SK-N-SH treated with all-trans-retinoic acid at 6 μM for 48 hours (cell line): ENCODE results near the gene AMFR.

Experiments
- ATAC-seq: fragments of 200-7000 bp; cut with Tn5 transposase; 3 replicates; pipeline ENCODE4 v1.9.1; 2020; ENCODE audit warnings: mild to moderate bottlenecking, moderate library complexity
- ARNTL ChIP-seq: fragments of 450-650 bp; formaldehyde crosslinking; IDR thresholded peaks from 2 replicates; pipeline ENCODE4 v1.5.0; 2020; ENCODE audit warnings: low read depth, mild to moderate bottlenecking, moderate library complexity, borderline replicate concordance
- BACH2 ChIP-seq: fragments of 250-450 bp; sonication (Bioruptor Pico); IDR thresholded peaks from 2 replicates; pipeline ENCODE4 v1.9.0; 2021; ENCODE audit warnings: mild to moderate bottlenecking, borderline replicate concordance
- CREB5 ChIP-seq: fragments of 250-450 bp; sonication (Bioruptor Pico); IDR thresholded peaks from 2 replicates; pipeline ENCODE4 v1.5.1; 2020; ENCODE audit warnings: low read depth, mild to moderate bottlenecking, moderate library complexity
- CSDC2 ChIP-seq: fragments of 250-450 bp; sonication (Bioruptor Pico); IDR thresholded peaks from 2 replicates; pipeline ENCODE4 v1.5.0; 2020; ENCODE audit warnings: mild to moderate bottlenecking, moderate library complexity
- GLIS3 ChIP-seq: fragments of 250-450 bp; sonication (Bioruptor Pico); IDR thresholded peaks from 2 replicates; pipeline ENCODE4 v1.5.0; 2020; ENCODE audit warnings: mild to moderate bottlenecking, moderate library complexity
- ISL1 ChIP-seq: fragments of 250-450 bp; sonication (Bioruptor Pico); IDR thresholded peaks from 2 replicates; pipeline ENCODE4 v2.1.2; 2022; ENCODE audit warnings: mild to moderate bottlenecking, moderate library complexity
- OSR1 ChIP-seq: fragments of 250-450 bp; sonication (Bioruptor Pico); IDR thresholded peaks from 2 replicates; pipeline ENCODE4 v1.8.0; 2022; ENCODE audit warnings: moderate library complexity, mild to moderate bottlenecking, inconsistent platforms
- PATZ1 ChIP-seq: fragments of 250-450 bp; sonication (Bioruptor Pico); IDR thresholded peaks from 2 replicates; pipeline ENCODE4 v1.8.0; 2020; ENCODE audit warnings: mild to moderate bottlenecking, moderate library complexity, borderline replicate concordance
- POU6F1 ChIP-seq: fragments of 250-450 bp; sonication (Bioruptor Pico); IDR thresholded peaks from 2 replicates; pipeline ENCODE4 v1.8.0; 2021; ENCODE audit warnings: low read depth, mild to moderate bottlenecking, moderate library complexity, borderline replicate concordance
- PPARA ChIP-seq: fragments of 250-450 bp; sonication (Bioruptor Pico); IDR thresholded peaks from 2 replicates; pipeline ENCODE4 v1.5.0; 2020; ENCODE audit warnings: mild to moderate bottlenecking, borderline replicate concordance
- RARB ChIP-seq: fragments of 250-450 bp; sonication (Bioruptor Pico); IDR thresholded peaks from 2 replicates; pipeline ENCODE4 v1.8.0; 2021; ENCODE audit warnings: mild to moderate bottlenecking, moderate library complexity
- SNAI2 ChIP-seq: fragments of 250-450 bp; sonication (Bioruptor Pico); IDR thresholded peaks from 2 replicates; pipeline ENCODE4 v1.5.0; 2020; ENCODE audit warnings: mild to moderate bottlenecking, moderate library complexity
- TCF4 ChIP-seq: fragments of 250-450 bp; sonication (Bioruptor Pico); IDR thresholded peaks from 2 replicates; pipeline ENCODE4 v1.8.0; 2021; ENCODE audit warnings: mild to moderate bottlenecking, moderate library complexity, borderline replicate concordance
- TOX ChIP-seq: fragments of 250-450 bp; sonication (Bioruptor Pico); IDR thresholded peaks from 2 replicates; pipeline ENCODE4 v1.8.0; 2021; ENCODE audit warnings: mild to moderate bottlenecking, moderate library complexity, borderline replicate concordance
- ZC3H10 ChIP-seq: fragments of 250-450 bp; sonication (Bioruptor Pico); IDR thresholded peaks from 2 replicates; pipeline ENCODE4 v1.5.1; 2021; ENCODE audit warnings: mild to moderate bottlenecking, moderate library complexity
- ZFP30 ChIP-seq: fragments of 450-650 bp; formaldehyde crosslinking; IDR thresholded peaks from 2 replicates; pipeline ENCODE4 v1.5.0; 2022; ENCODE audit warnings: mild to moderate bottlenecking, moderate library complexity
- ZNF565 ChIP-seq: fragments of 450-650 bp; formaldehyde crosslinking; conservative IDR thresholded peaks from 2 replicates; pipeline ENCODE4 v1.5.0; 2020; ENCODE audit warnings: low read depth, mild to moderate bottlenecking, moderate library complexity
- ZNF70 ChIP-seq: fragments of 450-650 bp; formaldehyde crosslinking; IDR thresholded peaks from 2 replicates; pipeline ENCODE4 v1.5.0; 2020; ENCODE audit warnings: mild to moderate bottlenecking, moderate library complexity
- ZNF8 ChIP-seq: fragments of 450-650 bp; formaldehyde crosslinking; IDR thresholded peaks from 2 replicates; pipeline ENCODE4 v1.5.0; 2020; ENCODE audit warnings: mild to moderate bottlenecking, moderate library complexity
- TF ChIP-seq, protein P1 (sequence below): fragments of 250-450 bp; sonication (Bioruptor Pico); IDR thresholded peaks from 2 replicates; pipeline ENCODE4 v1.5.1; 2021; ENCODE audit warnings: mild to moderate bottlenecking, moderate library complexity

AMFR gene

DNA sequence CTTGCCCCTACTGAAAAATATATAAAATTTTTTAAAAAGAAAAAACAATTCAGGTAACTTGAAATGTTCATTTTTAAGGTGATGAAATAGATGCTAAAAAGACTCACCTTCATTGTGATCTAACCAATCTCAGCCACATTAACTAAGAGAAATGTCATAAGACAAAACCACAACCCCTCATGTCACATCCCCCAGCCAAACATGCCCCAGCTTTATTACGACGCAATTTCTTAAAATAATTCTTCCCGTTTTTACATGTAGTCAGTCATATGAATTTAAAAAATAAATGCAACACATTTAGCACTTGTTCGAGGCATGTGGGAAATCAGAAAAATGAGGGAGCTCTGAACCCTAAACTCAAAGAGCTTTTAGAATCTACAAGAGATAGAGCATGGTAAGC is 9.5 kb downstream of the AMFR start:
- ATAC-seq: no peak
- TF ChIP-seq TOX (CRISPR knock-in tag): no peak
- TF ChIP-seq CREB5 (CRISPR knock-in tag): no peak
- TF ChIP-seq ARNTL (CRISPR knock-in tag): no peak
- no peak for TF ChIP-seq ISL1 (CRISPR knock-in tag)
- TF ChIP-seq GLIS3 (CRISPR knock-in tag): no peak
- TF ChIP-seq ZNF8 (CRISPR knock-in tag): no peak
- no peak for TF ChIP-seq ZC3H10 (CRISPR knock-in tag)
- TF ChIP-seq TCF4 (CRISPR knock-in tag): no peak
- no peak for TF ChIP-seq ZNF565 (CRISPR knock-in tag)

GRCh38 chr16:56414366-56414765 is 11.0 kb downstream of the AMFR start:
- ATAC-seq: no peak
- no peak for TF ChIP-seq POU6F1 (CRISPR knock-in tag)
- no peak for TF ChIP-seq ZC3H10 (CRISPR knock-in tag)
- no peak for TF ChIP-seq TCF4 (CRISPR knock-in tag)
- no peak for TF ChIP-seq RARB
- TF ChIP-seq CREB5 (CRISPR knock-in tag): no peak

DNA sequence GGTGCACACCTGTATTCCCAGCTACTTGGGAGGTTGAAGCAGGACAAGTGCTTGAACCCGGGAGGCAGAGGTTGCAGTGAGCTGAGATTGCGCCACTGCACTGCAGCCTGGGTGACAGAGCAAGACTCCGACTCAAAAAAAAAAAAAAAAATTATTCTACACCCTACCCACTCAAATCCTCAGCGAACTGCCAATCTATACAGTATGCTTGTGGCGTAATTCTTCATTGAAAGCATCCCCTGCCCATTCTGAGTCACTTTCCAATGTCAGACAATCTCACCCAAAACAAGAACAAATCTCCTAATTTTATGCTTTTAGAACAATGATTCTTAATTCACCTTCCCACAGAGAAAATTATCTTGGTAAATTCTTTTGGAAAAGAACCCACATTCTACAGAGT is 12.0 kb downstream of the AMFR start:
- ATAC-seq: no peak
- no peak for TF ChIP-seq ARNTL (CRISPR knock-in tag)
- no peak for TF ChIP-seq RARB
- TF ChIP-seq ZC3H10 (CRISPR knock-in tag): no peak
- TF ChIP-seq, protein P1, sequence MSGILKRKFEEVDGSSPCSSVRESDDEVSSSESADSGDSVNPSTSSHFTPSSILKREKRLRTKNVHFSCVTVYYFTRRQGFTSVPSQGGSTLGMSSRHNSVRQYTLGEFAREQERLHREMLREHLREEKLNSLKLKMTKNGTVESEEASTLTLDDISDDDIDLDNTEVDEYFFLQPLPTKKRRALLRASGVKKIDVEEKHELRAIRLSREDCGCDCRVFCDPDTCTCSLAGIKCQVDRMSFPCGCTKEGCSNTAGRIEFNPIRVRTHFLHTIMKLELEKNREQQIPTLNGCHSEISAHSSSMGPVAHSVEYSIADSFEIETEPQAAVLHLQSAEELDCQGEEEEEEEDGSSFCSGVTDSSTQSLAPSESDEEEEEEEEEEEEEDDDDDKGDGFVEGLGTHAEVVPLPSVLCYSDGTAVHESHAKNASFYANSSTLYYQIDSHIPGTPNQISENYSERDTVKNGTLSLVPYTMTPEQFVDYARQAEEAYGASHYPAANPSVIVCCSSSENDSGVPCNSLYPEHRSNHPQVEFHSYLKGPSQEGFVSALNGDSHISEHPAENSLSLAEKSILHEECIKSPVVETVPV (CRISPR knock-in tag): no peak
- TF ChIP-seq ISL1 (CRISPR knock-in tag): no peak
- TF ChIP-seq OSR1 (CRISPR knock-in tag): no peak
- TF ChIP-seq ZFP30 (CRISPR knock-in tag): no peak
- TF ChIP-seq ZNF70 (CRISPR knock-in tag): no peak
- TF ChIP-seq SNAI2 (CRISPR knock-in tag): no peak
- TF ChIP-seq BACH2: no peak

DNA sequence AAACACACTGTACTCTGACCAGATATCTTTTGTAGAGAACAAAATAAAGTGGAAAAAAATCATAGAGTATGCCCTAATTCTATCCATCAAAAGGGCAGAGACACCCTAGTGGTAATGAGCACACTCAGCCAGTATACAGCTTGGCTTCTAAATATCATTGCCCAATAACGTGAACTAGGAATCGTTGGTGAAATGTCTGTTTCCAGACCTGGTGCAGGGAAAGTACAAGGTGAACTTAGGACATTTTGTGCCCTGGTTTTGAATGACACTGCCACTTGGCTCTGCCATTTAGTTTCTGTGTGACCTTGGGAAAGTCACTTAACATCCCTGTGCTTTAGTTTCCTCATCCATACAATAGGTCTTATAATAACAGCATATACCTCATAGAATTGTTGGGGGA is 13.7 kb downstream of the AMFR start:
- TF ChIP-seq PPARA (CRISPR knock-in tag) (no peak), POU6F1 (CRISPR knock-in tag) (no peak), PATZ1 (CRISPR knock-in tag) (no peak), ZC3H10 (CRISPR knock-in tag) (no peak), CSDC2 (no peak)
- TF ChIP-seq, protein P1 (CRISPR knock-in tag): no peak
- ATAC-seq: no peak
